Kidney epithelial cell (primary cell): ENCODE results near the gene MGME1. TPM values are rescaled to one million over a fixed set of nuclear protein-coding genes. Genes with fewer than 3 reads are reported as not detected.

ENCODE experiments used
- DNase-seq: peaks from one replicate; pipeline ENCODE4 v3.0.0-alpha.2; 2010; ENCODE audit warnings: low read depth
- H3K27me3 ChIP-seq: 2 replicates; pipeline ENCODE4 v1.6.0; 2011; ENCODE audit warnings: low read length; ENCODE audit not compliant: control insufficient read depth, insufficient read depth
- H3K36me3 ChIP-seq: 2 replicates; pipeline ENCODE4 v1.5.1; 2011; ENCODE audit warnings: low read length; ENCODE audit not compliant: control insufficient read depth, insufficient read depth
- H3K4me3 ChIP-seq: 2 replicates; pipeline ENCODE4 v1.5.1; 2011; ENCODE audit warnings: low read depth, mild to moderate bottlenecking, control low read depth, low read length
- CTCF ChIP-seq: IDR thresholded peaks from 2 replicates; pipeline ENCODE4 v1.5.1; 2011; ENCODE audit warnings: mild to moderate bottlenecking, moderate library complexity, low read length, control low read depth, inconsistent platforms; ENCODE audit not compliant: insufficient read depth, poor library complexity, severe bottlenecking
- total RNA-seq: library from RNA; depleted of rRNA; stranded (reverse); fragments of >200 nt; gene quantifications from 2 replicates; pipeline ENCODE4 v1.2.3, GENCODE V29; 2015

The MGME1 gene
- total RNA-seq, 1 donor from 2014 or later: 15.2 TPM

- no peak for TF ChIP-seq CTCF
- no peaks in the 10 kb centered on the region for H3K36me3 ChIP-seq
- no peak for DNase-seq
- H3K27me3 ChIP-seq: no peaks in the 10 kb centered on the region
- H3K4me3 ChIP-seq: no peak overlapping the region
Observed at GRCh38 chr20:17964632-17965031, 4.2 kb upstream of the MGME1 start.

- Histone ChIP-seq H3K36me3 (no peaks in the 10 kb centered on the region), H3K27me3 (no peaks in the 10 kb centered on the region), H3K4me3 (peak overlapping the region; percentile 23)
- DNase-seq: no peak
- TF ChIP-seq CTCF: no peak
Observed at GRCh38 chr20:17965042-17965697, 3.6 kb upstream of the MGME1 start.

GRCh38 chr20:17966432-17967310 is 2.1 kb upstream of the MGME1 start:
- peak; percentile 14 for TF ChIP-seq CTCF
- DNase-seq: no peak
- Histone ChIP-seq H3K4me3 (peak overlapping the region; percentile 61), H3K27me3 (no peaks in the 10 kb centered on the region), H3K36me3 (no peaks in the 10 kb centered on the region)

- TF ChIP-seq CTCF: no peak
- peak overlapping the region; percentile 61 for H3K4me3 ChIP-seq
- no peaks in the 10 kb centered on the region for H3K27me3 ChIP-seq
- no peaks in the 10 kb centered on the region for H3K36me3 ChIP-seq
- no peak for DNase-seq
Observed at GRCh38 chr20:17967521-17968365, 1.1 kb upstream of the MGME1 start.

GRCh38 chr20:17969278-17969883 is 563 bp downstream of the MGME1 start:
- peak overlapping the region; percentile 61 for H3K4me3 ChIP-seq
- no peak for DNase-seq
- no peaks in the 10 kb centered on the region for H3K27me3 ChIP-seq
- no peak for TF ChIP-seq CTCF
- no peaks in the 10 kb centered on the region for H3K36me3 ChIP-seq
